HS-5 (cell line): ENCODE data around the gene CBLB.

Experiments used
- DNase-seq: peaks from one replicate; pipeline ENCODE4 v3.0.0-alpha.2; 2012; ENCODE audit warnings: low read depth

Gene CBLB

DNA sequence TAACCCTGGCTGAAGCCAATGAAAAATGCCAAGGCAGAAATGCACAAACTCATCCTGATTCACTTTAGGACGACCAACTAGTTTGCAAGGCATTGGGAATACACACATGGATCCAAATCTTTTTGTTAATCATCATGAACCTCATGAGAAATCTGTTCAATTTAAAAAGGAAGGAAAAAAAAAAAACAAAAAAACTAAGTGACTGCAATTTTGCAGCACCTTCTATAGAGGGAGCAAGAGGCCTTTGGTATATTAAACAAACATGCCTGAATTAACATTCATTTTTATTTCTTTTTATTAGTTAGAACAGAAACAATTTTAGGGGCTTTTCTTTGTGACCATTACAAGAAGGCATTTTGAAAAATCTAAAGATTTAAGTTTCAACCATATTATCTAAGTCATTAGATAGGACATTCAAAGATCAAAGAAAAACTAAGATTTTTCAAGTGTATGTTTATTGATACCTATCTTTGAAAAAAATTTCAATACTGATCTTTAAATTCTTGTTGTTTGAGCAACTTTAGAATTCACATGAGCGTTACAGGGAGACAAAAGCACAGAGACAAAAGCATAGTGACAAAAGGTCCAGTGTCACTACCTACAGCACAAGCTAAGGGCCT, 182.4 kb downstream of the CBLB start:
- peak; percentile 10 for DNase-seq

DNA sequence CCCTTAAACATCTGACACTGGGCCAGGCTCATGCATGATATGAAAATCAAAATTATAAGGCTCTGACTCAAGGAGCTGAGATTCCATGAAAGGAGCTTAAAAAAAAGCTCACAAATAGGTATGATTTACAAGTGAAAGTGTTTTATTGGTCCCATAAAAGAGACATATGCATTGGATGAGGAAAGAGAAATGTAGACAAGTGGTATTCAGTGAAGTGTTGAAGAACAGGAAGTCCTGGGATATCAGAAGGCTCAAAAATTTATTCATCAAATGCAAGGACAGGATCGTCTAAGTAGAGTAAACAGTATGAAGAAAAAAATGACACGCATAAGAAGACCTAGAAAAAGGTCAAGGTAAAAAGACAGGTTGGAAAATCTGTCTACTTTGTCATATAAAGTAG, 188.9 kb downstream of the CBLB start:
- DNase-seq, result no peak

GRCh38 chr3:105678017-105678416, 190.8 kb downstream of the CBLB start:
- DNase-seq, result no peak

DNA sequence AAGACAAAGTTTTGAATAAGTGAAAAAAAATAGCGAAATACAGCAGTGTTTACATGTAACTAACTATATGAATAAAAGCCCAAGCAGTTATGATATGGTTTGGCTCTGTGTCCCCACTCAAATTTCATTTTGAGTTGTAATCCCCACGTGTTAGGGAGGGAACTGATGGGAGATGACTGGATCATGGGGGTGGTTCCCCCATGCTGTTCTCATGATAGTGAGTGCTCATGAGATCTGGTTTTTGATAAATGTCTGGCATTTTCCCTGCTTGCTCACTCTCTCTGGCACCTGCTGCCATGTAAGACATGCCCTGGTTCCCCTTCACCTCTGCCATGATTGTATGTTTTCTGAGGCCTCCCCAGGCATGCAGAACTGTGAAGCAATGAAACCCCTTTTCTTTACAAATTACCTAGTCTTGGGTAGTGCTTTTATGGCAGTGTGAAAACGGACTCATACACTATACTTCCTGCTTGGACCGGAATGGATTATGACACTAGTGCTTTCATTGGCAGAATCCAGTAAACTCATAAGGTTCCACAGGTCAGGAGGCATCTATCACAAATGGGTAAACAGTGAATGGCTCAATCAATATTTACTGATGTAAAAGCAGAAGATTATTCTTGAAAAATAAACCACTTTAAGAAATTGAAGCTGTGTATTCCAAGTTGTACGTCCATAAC, 192.1 kb downstream of the CBLB start:
- DNase-seq, result no peak

- DNase-seq, result no peak
These were observed 194.3 kb downstream of the CBLB start for GRCh38 chr3:105674437-105675065.

DNA sequence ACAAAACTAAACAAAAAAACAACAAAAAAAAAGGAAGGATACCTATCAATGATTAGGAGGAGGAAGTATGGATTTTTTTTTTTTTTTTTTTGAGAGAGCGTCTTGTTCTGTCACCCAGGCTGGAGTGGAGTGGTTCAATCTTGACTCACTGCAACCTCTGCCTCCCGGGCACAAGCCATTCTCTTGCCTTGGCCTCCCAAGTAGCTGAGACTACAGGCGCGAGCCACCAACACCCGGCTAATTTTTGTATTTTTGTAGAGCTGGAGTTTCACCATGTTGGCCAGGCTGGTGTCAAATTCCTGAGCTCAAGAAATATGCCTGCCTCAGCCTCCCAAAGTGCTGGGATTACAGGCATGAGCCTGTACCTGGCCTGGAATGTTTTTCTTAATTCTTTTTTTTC, 195.8 kb downstream of the CBLB start:
- DNase-seq, result no peak

DNA sequence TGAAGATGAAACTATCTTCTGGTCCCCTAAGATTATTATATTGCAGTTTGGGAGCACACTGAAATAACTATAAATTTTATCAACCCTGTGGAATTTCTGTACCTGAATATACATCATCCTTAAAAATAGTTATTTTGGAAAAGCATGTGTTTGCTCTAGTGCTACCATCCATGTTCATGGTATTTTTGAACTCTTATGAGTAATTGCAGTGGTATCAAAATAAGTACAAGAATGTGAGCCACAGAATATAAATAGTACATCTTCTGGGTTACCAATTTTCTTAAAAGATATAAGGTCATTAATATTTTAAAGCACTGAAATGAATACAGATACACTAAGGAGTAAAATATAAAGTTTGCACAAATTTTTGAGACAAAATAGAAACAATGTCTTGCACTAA, 206.5 kb downstream of the CBLB start:
- no peak for DNase-seq

DNA sequence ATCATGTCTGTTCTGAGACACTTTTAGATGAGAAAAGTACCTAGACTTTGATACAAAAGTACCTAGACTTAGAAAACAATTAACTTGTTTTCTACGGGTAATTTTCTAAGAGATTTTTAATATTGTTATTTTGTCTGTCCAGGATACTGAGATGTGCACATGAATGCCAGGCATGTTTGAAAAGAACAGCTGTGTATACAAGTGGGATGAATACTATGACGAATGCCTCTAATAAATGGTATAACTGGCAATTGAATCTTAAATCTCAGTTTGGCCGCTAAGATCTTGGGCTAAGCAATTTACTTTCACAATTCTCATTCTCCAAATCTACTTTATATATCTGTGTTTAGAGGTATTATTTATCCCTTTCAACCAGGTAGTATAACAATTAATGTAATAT, 207.4 kb downstream of the CBLB start:
- DNase-seq, result no peak

DNA sequence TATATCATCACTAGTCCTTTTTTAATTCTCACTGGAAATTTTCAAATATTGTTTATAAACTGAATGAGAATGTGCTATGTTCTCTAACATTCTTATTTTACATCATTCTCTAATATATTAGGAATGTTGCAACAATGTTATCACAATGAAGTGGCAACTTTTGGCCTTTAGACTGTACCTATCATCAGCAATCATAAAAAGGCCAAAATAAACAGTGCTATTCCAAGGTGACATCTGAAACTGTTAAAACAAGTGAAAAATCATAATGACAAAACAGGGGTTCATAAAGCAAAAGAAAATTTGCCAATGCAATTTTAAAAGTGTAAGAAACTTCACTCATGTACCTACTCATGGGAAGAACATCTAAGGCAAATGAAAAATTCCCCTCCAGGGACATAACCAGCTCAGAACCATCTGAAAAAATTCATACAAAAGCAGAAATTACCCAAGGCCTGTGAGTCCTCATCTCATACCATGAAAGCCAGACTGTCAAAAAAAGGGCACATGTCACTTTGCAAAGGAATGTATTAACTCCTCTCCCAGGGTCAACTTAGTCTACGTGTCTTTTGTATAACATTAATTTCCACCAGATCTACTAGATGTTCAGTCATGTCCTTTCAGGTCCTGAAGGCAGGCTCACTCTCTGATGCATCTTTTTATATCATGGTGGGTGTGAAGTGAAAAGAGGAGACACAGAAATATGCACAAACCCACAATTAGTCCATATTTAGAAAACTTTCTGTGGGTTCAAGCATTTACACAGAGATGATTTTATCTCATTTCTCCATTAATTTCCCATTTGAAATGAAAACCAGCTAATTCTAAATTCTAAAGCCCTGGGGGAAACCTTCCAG, 211.9 kb downstream of the CBLB start:
- DNase-seq, result no peak

- DNase-seq, result no peak
These were observed 214.9 kb downstream of the CBLB start for GRCh38 chr3:105653868-105654267.

- no peak for DNase-seq
These were observed 215.6 kb downstream of the CBLB start for GRCh38 chr3:105653166-105653565.

- DNase-seq, result no peak
These were observed 219.3 kb downstream of the CBLB start for GRCh38 chr3:105649480-105649879.

- DNase-seq, result peak; percentile 65
These were observed 221.8 kb downstream of the CBLB start for GRCh38 chr3:105647047-105647446.

- no peak for DNase-seq
These were observed 229.7 kb downstream of the CBLB start for GRCh38 chr3:105639131-105639530.

- DNase-seq, result no peak
These were observed 234.1 kb downstream of the CBLB start for GRCh38 chr3:105634708-105635107.

- DNase-seq, result no peak
These were observed 239.1 kb downstream of the CBLB start for GRCh38 chr3:105629718-105630117.

DNA sequence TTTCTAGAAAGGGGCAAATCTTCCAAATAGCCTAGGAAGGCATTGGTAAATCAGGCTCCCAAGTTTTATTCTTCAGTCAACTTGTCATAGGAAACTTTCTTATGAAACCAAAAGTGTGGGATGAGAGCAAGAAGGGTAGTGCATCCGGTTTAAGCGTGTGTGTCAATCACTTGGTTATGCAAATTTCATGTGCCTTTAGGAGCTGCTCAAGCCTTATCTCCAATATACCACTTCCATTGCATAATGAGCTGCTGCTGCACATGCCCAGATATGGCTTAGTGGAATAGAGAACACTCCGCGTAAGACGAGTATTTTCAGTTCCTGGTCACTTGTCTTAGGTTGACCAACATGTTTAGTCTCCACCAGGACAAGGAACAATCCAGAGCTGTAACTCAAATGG, 242.1 kb downstream of the CBLB start:
- no peak for DNase-seq

GRCh38 chr3:105622169-105622568, 246.6 kb downstream of the CBLB start:
- no peak for DNase-seq

- DNase-seq, result no peak
These were observed 248.6 kb downstream of the CBLB start for GRCh38 chr3:105620236-105620635.

DNA sequence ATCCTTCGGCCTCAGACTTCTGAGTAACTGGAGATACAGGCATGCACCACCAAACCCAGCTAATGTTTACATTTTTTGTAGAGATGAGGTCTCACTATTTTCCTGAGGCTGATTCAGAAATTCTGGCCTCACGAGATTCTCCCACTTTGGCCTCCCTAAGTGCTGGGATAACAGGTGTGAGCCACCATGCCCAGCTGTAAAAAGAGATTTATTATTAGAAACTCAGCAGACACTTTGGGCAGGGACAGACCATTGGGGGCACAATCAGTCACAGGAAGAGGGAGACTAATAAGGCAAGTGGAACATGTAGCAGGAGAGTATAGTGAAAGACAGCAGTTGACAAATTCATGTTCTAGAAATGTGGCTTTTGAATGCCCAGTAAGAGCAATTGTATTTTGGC, 249.2 kb downstream of the CBLB start:
- no peak for DNase-seq

DNA sequence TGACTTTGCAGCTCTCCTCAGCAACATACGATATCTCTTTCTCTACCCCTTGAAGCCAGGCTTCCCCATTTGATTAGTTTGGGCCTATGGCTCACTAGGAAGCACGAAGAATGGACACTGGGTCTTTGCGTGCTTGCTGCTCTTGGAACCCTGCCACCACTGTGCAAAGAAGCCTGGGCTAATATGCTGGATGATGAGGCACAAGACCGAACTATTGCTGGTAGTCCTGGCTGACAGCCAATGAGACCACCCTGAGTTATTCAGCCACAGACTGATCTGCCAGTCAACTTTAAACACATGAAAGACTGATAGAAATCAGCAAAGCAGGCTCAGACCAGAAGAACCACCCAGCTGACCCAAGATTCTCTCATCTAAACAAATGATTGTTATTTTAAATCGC, 250.3 kb downstream of the CBLB start:
- no peak for DNase-seq

- DNase-seq, result no peak
These were observed 252.3 kb downstream of the CBLB start for GRCh38 chr3:105616374-105617121.
